ENCODE measurements around the gene IL22RA1. TPM values are rescaled to one million over a fixed set of nuclear protein-coding genes. Genes with fewer than 3 reads are reported as not detected.

Gene IL22RA1
- total and polyA plus RNA-seq, 2 of the 8 experiments (the other 6 are each of a cell fraction or from before 2014, with no cell fraction given) = 0.17 to 0.32 TPM

GRCh38 chr1:24127134-24127800, 15.7 kb downstream of the IL22RA1 start:
- H3K79me1 ChIP-seq (ENCODE audit: low read depth, low read length) = no peaks in the 10 kb centered on the region
- H3K4me1 ChIP-seq (replicated peaks in 1 of 4; ENCODE audit: control insufficient read depth in 3 of 4, insufficient read depth in 4 of 4, low read length in 3 of 4) = peaks cover 0 to 3% (median 0%) of the 10 kb centered on the region in 4 experiments; a peak in 2 of 7 replicates
- no peak overlapping the region for H3K4me3 ChIP-seq (ENCODE audit: extremely low read depth in 1 of 4, insufficient read depth in 2 of 4, low read depth in 3 of 4, low read length in 4 of 4)
- H2BK120ac ChIP-seq (replicated peaks; ENCODE audit: low read depth, low read length) = no peak overlapping the region
- no peak overlapping the region for H4K5ac ChIP-seq (ENCODE audit: insufficient read length, low read depth, low read length)
- TF ChIP-seq CBX5 (IDR thresholded peaks at IDR 0.05; ENCODE audit: low read depth, low read length) = no peak
- H3K9ac ChIP-seq (replicated peaks in 1 of 4; ENCODE audit: extremely low read depth in 1 of 4, low read depth in 3 of 4, low read length in 3 of 4) = no peak overlapping the region
- no peak overlapping the region for H2AK5ac ChIP-seq (ENCODE audit: low read depth, low read length)
- no peak overlapping the region for H4K91ac ChIP-seq (replicated peaks; ENCODE audit: insufficient read length, low read length)
- DNase-seq (ENCODE audit: low read depth in 1 of 2, low spot score in 2 of 2) = no peak
- H3K23me2 ChIP-seq (ENCODE audit: low read depth, low read length) = no peaks in the 10 kb centered on the region
- H3K27ac ChIP-seq (ENCODE audit: low read depth, low read length) = no peak overlapping the region
- no peak overlapping the region for H2BK12ac ChIP-seq (ENCODE audit: low read depth, low read length)
- H3K14ac ChIP-seq (ENCODE audit: insufficient read length) = no peak overlapping the region
- no peak overlapping the region for H2BK5ac ChIP-seq (ENCODE audit: low read depth, low read length)
- ChIA-PET POLR2A (ENCODE audit: partially characterized antibody) (interaction anchor here (1.9 kb wide), 1 partner anchor 23 kb away, joined by 19 read pairs; no protein-coding TSS in a partner anchor), CTCF (ENCODE audit: partially characterized antibody) (interaction anchor here (0.8 to 1.6 kb wide), 7 partner anchors 10 to 262 kb away, joined by 3 to 5 read pairs (median 3); no protein-coding TSS in a partner anchor)
- no peak overlapping the region for H2AFZ ChIP-seq (ENCODE audit: low read length)
- H2BK20ac ChIP-seq (ENCODE audit: low read length) = no peak overlapping the region
- no peak overlapping the region for H3K4me2 ChIP-seq (ENCODE audit: insufficient read depth in 1 of 2, low read depth in 2 of 2, low read length in 2 of 2)
- H4K8ac ChIP-seq (ENCODE audit: extremely low read depth, insufficient read depth, low read length) = no peak overlapping the region
- FAIRE-seq = no peak
- no peak overlapping the region for H3K56ac ChIP-seq (replicated peaks; ENCODE audit: insufficient read length, low read depth, low read length)
- no peaks in the 10 kb centered on the region for H4K20me1 ChIP-seq (replicated peaks in 1 of 2; ENCODE audit: control insufficient read depth in 1 of 2, insufficient read depth in 2 of 2, low read length in 2 of 2)
- H3K79me2 ChIP-seq (ENCODE audit: control insufficient read depth in 1 of 2, insufficient read depth in 2 of 2, low read length in 2 of 2) = no peaks in the 10 kb centered on the region
- H3K23ac ChIP-seq (ENCODE audit: insufficient read length) = no peak overlapping the region
- no peak overlapping the region for H3K18ac ChIP-seq (ENCODE audit: extremely low read depth, low read length)
- H3K36me3 ChIP-seq (ENCODE audit: control insufficient read depth in 2 of 4, insufficient read depth in 4 of 4, low read length in 3 of 4) = no peaks in the 10 kb centered on the region
- H2BK15ac ChIP-seq (ENCODE audit: low read length) = no peak overlapping the region
- H3K27me3 ChIP-seq (replicated peaks in 1 of 4; ENCODE audit: control insufficient read depth in 3 of 4, extremely low read depth in 1 of 4, insufficient read depth in 3 of 4, low read length in 3 of 4) = no peaks in the 10 kb centered on the region; a peak in 3 of 7 replicates
- 86% methylated on average over 3 of the region's 3 CpGs; no CpG with 5 or more reads in 1 of the 2 experiments for WGBS, 2 experiments (ENCODE audit: extremely low coverage in 1 of 2, insufficient coverage in 1 of 2, insufficient read length in 1 of 2, insufficient replicate concordance in 2 of 2, low coverage in 1 of 2, low lambda C conversion rate in 2 of 2, missing lambda C conversion rate in 1 of 2)
- H3K9me3 ChIP-seq (ENCODE audit: insufficient read depth in 2 of 2, low read depth in 1 of 2, low read length in 1 of 2) = peaks cover 3 to 5% of the 10 kb centered on the region in 2 experiments; a peak in 1 of 4 replicates
- no peak overlapping the region for H3K4ac ChIP-seq (replicated peaks; ENCODE audit: insufficient read length, low read depth, low read length)
